HG02970 (cell line): Measurements from ENCODE around the gene PSMD8.
"Not testable (repeated sequence)": the region's sequence is repeated elsewhere in the genome, so short reads cannot be mapped to it uniquely, and the experiment has no call there.

Experiments used
- ATAC-seq: cut with Tn5 transposase; IDR thresholded peaks from one replicate; pipeline ENCODE4 v1.9.1; 2021; ENCODE audit warnings: mild to moderate bottlenecking, moderate library complexity, moderate number of reproducible peaks; ENCODE audit not compliant: unreplicated experiment, low FRiP score

The PSMD8 gene

GRCh38 chr19:38409631-38410133 lies 35.3 kb downstream of the PSMD8 start:
- ATAC-seq: no peak

DNA sequence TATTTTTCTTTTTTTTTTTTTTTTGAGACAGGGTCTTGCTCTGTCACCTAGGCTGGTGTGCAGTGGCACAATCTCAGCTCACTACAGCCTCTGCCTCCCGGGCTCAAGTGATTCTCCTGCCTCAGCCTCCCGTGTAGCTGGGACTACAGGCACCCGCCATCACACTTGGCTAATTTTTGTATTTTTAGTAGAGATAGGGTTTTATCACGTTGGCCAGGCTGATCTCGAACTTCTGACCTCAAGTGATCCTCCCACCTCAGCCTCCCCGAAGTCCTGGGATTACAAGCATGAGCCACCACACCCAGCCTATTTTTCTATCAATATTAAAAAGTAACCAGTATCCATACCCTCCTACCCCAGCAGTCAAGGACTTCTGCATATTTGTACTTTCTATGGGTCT lies 36.0 kb downstream of the PSMD8 start:
- ATAC-seq: not testable (repeated sequence)

DNA sequence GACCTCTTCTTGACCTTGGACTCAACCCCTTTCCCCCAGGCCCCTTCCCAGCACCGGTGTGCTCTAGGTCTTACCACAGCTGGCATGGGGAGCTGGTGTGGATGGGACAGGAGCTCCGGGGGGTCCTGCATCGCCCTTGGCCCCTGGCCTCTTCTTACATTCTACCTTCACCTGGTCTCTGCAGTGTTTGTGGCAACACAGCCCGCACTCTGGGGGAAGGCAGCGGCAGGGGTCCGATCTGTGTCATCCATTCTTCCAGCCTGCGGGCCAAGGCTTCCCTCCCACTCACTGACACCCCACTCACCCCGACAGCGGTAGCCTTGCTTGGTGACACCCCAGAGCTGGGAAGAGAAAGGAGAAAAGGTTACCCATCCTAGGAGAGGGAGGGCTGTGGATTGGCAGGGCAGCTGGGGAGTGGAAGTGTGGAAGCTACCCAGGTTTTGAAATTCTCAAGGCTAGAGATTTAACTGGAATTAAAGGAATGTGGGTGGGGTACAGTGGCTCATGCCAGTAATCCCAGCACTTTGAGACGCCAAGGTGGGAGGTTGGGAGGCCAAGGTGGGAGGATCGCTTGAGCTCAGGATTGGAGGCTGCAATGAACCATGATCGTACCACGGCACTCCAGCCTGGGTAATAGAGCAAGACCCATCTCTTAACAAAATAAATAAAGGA lies 36.8 kb downstream of the PSMD8 start:
- ATAC-seq: no peak

- ATAC-seq: not testable (repeated sequence)
Measured at GRCh38 chr19:38411898-38412297, 37.5 kb downstream of the PSMD8 start.

- no peak for ATAC-seq
Measured at GRCh38 chr19:38412491-38412890, 38.1 kb downstream of the PSMD8 start.

DNA sequence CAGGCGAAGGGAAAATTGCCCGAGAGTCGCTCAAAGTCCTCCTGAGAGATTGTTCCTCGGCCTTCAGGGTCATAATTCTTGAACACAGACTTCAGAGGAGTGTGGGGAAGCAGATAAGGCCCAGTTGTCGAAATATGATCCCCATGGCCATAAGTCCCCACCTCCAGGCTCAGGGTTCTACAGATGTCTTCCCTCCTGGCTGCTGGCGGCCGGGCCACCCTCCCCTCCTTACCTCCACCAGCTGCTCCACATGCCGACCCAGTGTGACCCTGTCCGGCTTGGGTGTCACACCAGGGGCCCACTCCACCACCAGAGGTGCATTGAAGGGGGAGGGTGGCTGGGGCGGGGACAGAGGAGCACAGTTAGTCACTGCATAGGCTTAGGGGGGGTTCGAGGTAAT lies 38.6 kb downstream of the PSMD8 start:
- ATAC-seq: no peak

GRCh38 chr19:38413416-38413815 lies 39.0 kb downstream of the PSMD8 start:
- ATAC-seq: no peak

- ATAC-seq: no peak
Measured at GRCh38 chr19:38417146-38417543, 42.8 kb downstream of the PSMD8 start.

GRCh38 chr19:38417544-38418506 lies 43.5 kb downstream of the PSMD8 start:
- no peak for ATAC-seq

DNA sequence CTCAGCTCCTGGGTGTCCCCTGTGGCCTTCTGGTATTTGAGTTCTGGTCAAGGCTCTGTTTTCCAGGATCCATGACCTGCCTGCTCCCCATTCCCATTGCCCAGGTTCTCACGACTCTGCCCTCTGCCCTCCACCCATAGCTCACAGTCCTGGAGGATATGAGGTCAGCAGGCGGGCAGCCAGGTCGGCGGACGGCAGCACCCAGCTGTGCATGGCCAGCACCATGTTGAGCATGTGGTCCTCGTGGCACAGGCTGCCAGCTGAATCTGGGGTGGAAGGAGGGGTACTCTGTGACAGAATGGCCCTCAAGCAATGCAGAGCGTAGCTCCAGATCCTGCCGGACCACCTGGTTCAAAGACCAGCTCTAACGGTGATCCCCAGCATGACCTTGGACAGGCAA lies 46.6 kb downstream of the PSMD8 start:
- ATAC-seq: no peak

GRCh38 chr19:38421856-38422255 lies 47.5 kb downstream of the PSMD8 start:
- ATAC-seq: no peak

- ATAC-seq: no peak
Measured at GRCh38 chr19:38422438-38422837, 48.1 kb downstream of the PSMD8 start.

- ATAC-seq: no peak
Measured at GRCh38 chr19:38424272-38424671, 49.9 kb downstream of the PSMD8 start.

DNA sequence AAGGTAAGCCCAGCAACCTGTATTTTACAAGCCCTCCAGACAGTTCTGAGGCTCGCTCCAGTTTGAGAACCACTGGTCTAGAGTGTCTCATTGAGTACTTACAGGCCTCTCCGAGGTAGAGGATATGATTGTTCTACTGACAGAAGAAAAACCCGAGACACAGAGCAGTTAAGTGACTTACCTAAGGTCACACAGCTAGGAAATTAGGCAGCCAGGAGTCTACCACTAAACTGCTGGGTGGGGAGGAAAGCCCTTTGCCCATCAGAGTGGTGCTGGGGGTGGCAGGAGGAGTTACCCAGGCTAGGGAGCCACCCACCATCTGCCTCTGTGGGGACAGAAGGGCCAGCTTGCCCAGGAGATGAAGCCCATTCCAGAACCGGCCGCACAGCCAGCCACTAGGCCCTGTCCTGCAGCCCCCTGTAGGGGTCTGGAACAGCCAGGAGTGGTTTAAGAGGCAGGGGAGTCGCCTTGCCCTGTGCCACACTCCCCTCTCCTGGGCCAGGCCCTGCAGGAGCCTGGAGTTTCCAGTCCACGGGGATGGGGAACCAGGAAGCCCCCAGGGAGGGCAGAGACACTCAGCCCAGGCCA lies 50.9 kb downstream of the PSMD8 start:
- ATAC-seq: no peak

- no peak for ATAC-seq
Measured at GRCh38 chr19:38425810-38426466, 51.6 kb downstream of the PSMD8 start, which contains the start of gene RASGRP4. Gene RASGRP4, minus strand, starts transcription at chr19:38426219. Its CDS starts 128 bp downstream, at chr19:38426091.

- not testable (repeated sequence) for ATAC-seq
Measured at GRCh38 chr19:38427035-38427677, 52.8 kb downstream of the PSMD8 start.

DNA sequence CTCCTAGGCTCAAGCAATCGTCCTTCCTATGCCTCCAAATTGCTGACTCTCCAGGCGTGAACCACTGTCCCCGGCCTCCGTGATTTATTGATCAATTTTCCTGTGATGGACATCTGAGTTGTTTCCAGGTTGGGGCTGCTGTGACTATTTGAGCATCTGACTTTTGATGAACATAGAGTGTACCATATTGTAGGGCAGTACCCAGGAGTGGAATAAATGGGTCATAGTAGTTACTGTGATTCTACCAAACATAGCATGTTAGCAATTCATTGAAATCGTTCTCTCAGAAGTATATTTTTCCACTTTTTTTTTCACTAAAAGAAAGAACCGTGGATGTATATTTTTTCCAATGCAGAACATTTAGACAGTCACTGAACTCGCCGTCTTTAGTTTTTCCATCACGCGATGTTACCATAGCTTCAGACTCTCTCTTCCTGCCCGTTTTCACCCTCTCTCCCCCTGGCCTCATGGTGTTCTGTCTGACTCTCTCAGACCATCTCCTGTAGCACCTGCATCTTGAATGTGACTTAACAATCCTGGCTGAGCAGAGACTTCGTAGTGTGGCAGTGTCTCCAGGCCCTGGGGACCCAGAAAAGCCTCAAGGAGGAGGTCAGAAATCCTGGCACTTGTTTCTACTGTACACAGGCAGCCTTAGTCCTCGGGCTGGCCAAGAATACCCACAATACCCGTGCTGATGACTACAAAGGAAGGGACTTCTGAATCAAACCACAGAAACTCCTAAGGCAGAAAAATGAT lies 54.9 kb downstream of the PSMD8 start:
- no peak for ATAC-seq

DNA sequence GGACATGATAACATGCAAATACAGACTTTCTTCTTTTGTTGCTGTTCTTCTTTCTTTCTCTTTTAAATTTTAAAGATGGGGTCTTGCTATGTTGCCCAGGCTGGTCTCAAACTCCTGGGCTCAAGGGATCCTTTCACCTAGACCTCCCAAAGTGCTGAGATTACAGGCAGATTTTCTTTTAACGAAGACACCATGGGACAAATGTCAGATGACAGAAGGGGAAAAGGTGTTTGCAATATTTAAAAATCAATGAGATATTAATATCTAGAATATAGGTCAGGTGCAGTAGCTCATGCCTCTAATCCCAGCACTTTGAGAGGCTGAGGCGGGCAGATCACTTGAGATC lies 55.4 kb downstream of the PSMD8 start:
- ATAC-seq: no peak

- ATAC-seq: no peak
Measured at GRCh38 chr19:38430931-38431330, 56.6 kb downstream of the PSMD8 start.
